SK-N-SH (cell line): ENCODE results near the gene CEP41. TPM values are rescaled to one million over a fixed set of nuclear protein-coding genes. Genes with fewer than 3 reads are reported as not detected.

Source experiments
- CTCF ChIA-PET: fragments of 300-600, 350-600 bp; formaldehyde crosslinking; extraction: SDS; loops from one replicate; lab custom pipeline; 2021; lab: Yijun Ruan, JAX
- POLR2A ChIA-PET: fragments of 350-600 bp; sonication (Branson Sonifier 250); formaldehyde crosslinking; extraction: SDS; loops from one replicate; lab custom pipeline; 2020; ENCODE audit warnings: antibody characterized with exemption, inconsistent platforms; lab: Yijun Ruan, JAX
- DNase-seq: peaks from one replicate; pipeline ENCODE4 v3.0.0; 2012
- H2AFZ ChIP-seq: fragments of 200-600 bp; sonication (generic); 2 replicates; pipeline ENCODE4 v1.8.1; 2016; ENCODE audit warnings: antibody characterized with exemption, mild to moderate bottlenecking, low read depth
- H3F3A ChIP-seq: fragments of 200-600 bp; sonication (generic); replicated peaks from 2 replicates; pipeline ENCODE3; 2016; ENCODE audit warnings: antibody characterized with exemption, mild to moderate bottlenecking; ENCODE audit not compliant: insufficient read depth
- H3K27ac ChIP-seq, 2 experiments: fragments of 200-500 bp in 1 of 2; fragments of 200-600 bp in 1 of 2; sonication (Bioruptor generic) in 1 of 2; sonication (generic), shearing (Covaris generic) in 1 of 2; 2 replicates each; pipeline versions ENCODE4 v1.5.1 to v1.6.1; 2014 to 2016; ENCODE audit warnings: low read depth in 2 of 2, inconsistent platforms in 1 of 2, low read length in 1 of 2, mild to moderate bottlenecking in 1 of 2, mixed read lengths in 1 of 2
- H3K27me3 ChIP-seq: fragments of 200-600 bp; sonication (generic), shearing (Covaris generic); 2 replicates; pipeline ENCODE4 v1.6.1; 2016; ENCODE audit warnings: mixed run types; ENCODE audit not compliant: insufficient read depth
- H3K36me3 ChIP-seq, 2 experiments: fragments of 200-500 bp in 1 of 2; fragments of 200-600 bp in 1 of 2; sonication (Bioruptor generic) in 1 of 2; sonication (generic) in 1 of 2; replicated peaks in 1 of 2; 2 replicates each; pipeline versions ENCODE3 to v1.5.1; 2014 to 2016; ENCODE audit warnings: low read length in 1 of 2, mild to moderate bottlenecking in 1 of 2; ENCODE audit not compliant: insufficient read depth in 2 of 2, control insufficient read depth in 1 of 2
- H3K4me1 ChIP-seq, 2 experiments: fragments of 200-500 bp in 1 of 2; fragments of 200-600 bp in 1 of 2; sonication (Bioruptor generic) in 1 of 2; sonication (generic), shearing (Covaris generic) in 1 of 2; 2 replicates each; pipeline versions ENCODE4 v1.5.1 to v1.6.1; 2014 to 2016; ENCODE audit warnings: low read depth in 1 of 2, low read length in 1 of 2, mixed run types in 1 of 2; ENCODE audit not compliant: insufficient read depth in 2 of 2, control insufficient read depth in 1 of 2
- H3K4me2 ChIP-seq: fragments of 200-600 bp; sonication (generic), shearing (Covaris generic); 2 replicates; pipeline ENCODE4 v1.6.1; 2017; ENCODE audit warnings: mixed run types
- H3K4me3 ChIP-seq, 2 experiments: fragments of 200-500 bp in 1 of 2; fragments of 200-600 bp in 1 of 2; sonication (Bioruptor generic) in 1 of 2; sonication (generic), shearing (Covaris generic) in 1 of 2; 2 replicates each; pipeline versions ENCODE4 v1.5.1 to v1.8.1; 2014 to 2016; ENCODE audit warnings: low read depth in 2 of 2, inconsistent platforms in 1 of 2, low read length in 1 of 2, mild to moderate bottlenecking in 1 of 2, mixed read lengths in 1 of 2, moderate library complexity in 1 of 2
- H3K79me2 ChIP-seq: fragments of 200-600 bp; sonication (generic); 2 replicates; pipeline ENCODE4 v1.8.1; 2017; ENCODE audit warnings: mild to moderate bottlenecking; ENCODE audit not compliant: insufficient read depth
- H3K9ac ChIP-seq: fragments of 200-600 bp; sonication (generic); 2 replicates; pipeline ENCODE4 v1.6.1; 2017; ENCODE audit warnings: mixed run types
- H3K9me2 ChIP-seq: fragments of 200-600 bp; sonication (generic); 2 replicates; pipeline ENCODE4 v1.6.1; 2017; ENCODE audit warnings: mixed run types
- H3K9me3 ChIP-seq: fragments of 200-600 bp; sonication (generic); 2 replicates; pipeline ENCODE4 v1.6.1; 2017; ENCODE audit warnings: mixed run types, mild to moderate bottlenecking, moderate library complexity
- H4K20me1 ChIP-seq: fragments of 200-600 bp; sonication (generic); 2 replicates; pipeline ENCODE4 v1.6.1; 2017; ENCODE audit warnings: mild to moderate bottlenecking, mixed run types; ENCODE audit not compliant: insufficient read depth
- CHD2 ChIP-seq: fragments of 150-350 bp; IDR thresholded peaks from 2 replicates; pipeline ENCODE4 v1.6.1; 2018; ENCODE audit warnings: low read length; ENCODE audit not compliant: partially characterized antibody
- CTCF ChIP-seq: fragments of 200-600 bp; sonication (generic); IDR thresholded peaks from 2 replicates; pipeline ENCODE4 v1.6.1; 2017; ENCODE audit warnings: antibody characterized with exemption, mild to moderate bottlenecking, moderate library complexity
- ELF1 ChIP-seq: IDR thresholded peaks from 2 replicates; pipeline ENCODE4 v1.4.0; 2012
- FOSL2 ChIP-seq: IDR thresholded peaks from 2 replicates; pipeline ENCODE4 v1.4.0; 2012; ENCODE audit warnings: low read depth, mild to moderate bottlenecking, moderate library complexity, borderline replicate concordance
- JUND ChIP-seq: IDR thresholded peaks from 2 replicates; pipeline ENCODE4 v1.4.0; 2012
- MEF2A ChIP-seq: IDR thresholded peaks from 2 replicates; pipeline ENCODE4 v1.4.0; 2012; ENCODE audit warnings: low read depth, borderline replicate concordance
- MXI1 ChIP-seq: IDR thresholded peaks from 2 replicates; pipeline ENCODE4 v1.6.1; 2012; ENCODE audit warnings: mild to moderate bottlenecking, low read depth, low read length, improper control_type of control experiment
- NFIC ChIP-seq: IDR thresholded peaks from 2 replicates; pipeline ENCODE4 v1.4.0; 2012; ENCODE audit warnings: borderline replicate concordance
- RAD21 ChIP-seq: IDR thresholded peaks from 2 replicates; pipeline ENCODE4 v1.6.1; 2012; ENCODE audit warnings: mild to moderate bottlenecking, low read length
- RCOR1 ChIP-seq: fragments of 150-350 bp; IDR thresholded peaks from 2 replicates; pipeline ENCODE4 v1.6.1; 2017; ENCODE audit warnings: antibody characterized with exemption, low read length
- SIN3A ChIP-seq: IDR thresholded peaks from 2 replicates; pipeline ENCODE4 v1.6.1; 2012; ENCODE audit warnings: low read depth, mild to moderate bottlenecking, low read length, moderate library complexity, borderline replicate concordance
- TAF1 ChIP-seq: IDR thresholded peaks from 2 replicates; pipeline ENCODE4 v1.6.1; 2012; ENCODE audit warnings: low read depth, mild to moderate bottlenecking, low read length, moderate library complexity, borderline replicate concordance
- TEAD4 ChIP-seq: IDR thresholded peaks from 2 replicates; pipeline ENCODE4 v1.4.0; 2012; ENCODE audit warnings: mild to moderate bottlenecking, borderline replicate concordance; ENCODE audit not compliant: insufficient read depth
- USF1 ChIP-seq: IDR thresholded peaks from 2 replicates; pipeline ENCODE4 v1.4.0; 2012; ENCODE audit warnings: low read depth, borderline replicate concordance
- YY1 ChIP-seq: IDR thresholded peaks from 2 replicates; pipeline ENCODE4 v1.4.0; 2012; ENCODE audit warnings: low read depth, mild to moderate bottlenecking
- WGBS: methylation state at CpG from one replicate; pipeline ENCODE4 v1.1.6; 2017; ENCODE audit warnings: low lambda C conversion rate; 5-methylcytosine and 5-hydroxymethylcytosine counted together
- polyA plus RNA-seq, 3 experiments: library from polyadenylated mRNA; depleted of rRNA; stranded (reverse); fragments of >200 nt; gene quantifications; 2 replicates each; pipeline ENCODE4 v1.2.3, GENCODE V29; 2012

Gene CEP41
- polyA plus RNA-seq, 1 of the 3 experiments (the other 2 are of a cell fraction) = 20.9 TPM

- TF ChIP-seq USF1 (no peak), FOSL2 (no peak), RCOR1 (0 out of 2 replicates have a peak, but pooled peaks have one; percentile 14), YY1 (0 out of 2 replicates have a peak, but pooled peaks have one; percentile 42), TEAD4 (no peak), ELF1 (peak; percentile 66), JUND (no peak), CTCF (no peak), SIN3A (peak; percentile 88), MXI1 (peak; percentile 87), CHD2 (peak; percentile 4), NFIC (no peak)
Observed at GRCh38 chr7:130440527-130441365, at the start of gene CEP41 (continued).

GRCh38 chr7:130490311-130490791 is 49.5 kb upstream of the CEP41 start:
- H3K36me3 ChIP-seq = no peaks in the 10 kb centered on the region
- CTCF ChIA-PET = interaction anchor here (1.6 kb wide), 1 partner anchor 12 kb away, joined by 3 read pairs; no protein-coding TSS in a partner anchor
- TF ChIP-seq RAD21 (no peak), JUND (no peak), TAF1 (no peak), CHD2 (no peak), CTCF (no peak), MEF2A (no peak), TEAD4 (no peak)
- no peak overlapping the region for H3K9ac ChIP-seq
- H3F3A ChIP-seq = peaks cover 18% of the 10 kb centered on the region
- no peaks in the 10 kb centered on the region for H3K79me2 ChIP-seq
- WGBS = 90% methylated on average over 21 of the region's 21 CpGs
- H3K4me3 ChIP-seq = no peak overlapping the region; a peak in 1 of 4 replicates
- H3K4me2 ChIP-seq = peak overlapping the region; percentile 61; the same call in 1 of the 2 replicates
- no peak for DNase-seq
- no peak overlapping the region for H2AFZ ChIP-seq
- H3K4me1 ChIP-seq = peaks cover 5 to 17% of the 10 kb centered on the region in 2 experiments
- no peaks in the 10 kb centered on the region for H3K9me3 ChIP-seq
- H3K9me2 ChIP-seq = no peaks in the 10 kb centered on the region
- H4K20me1 ChIP-seq = no peaks in the 10 kb centered on the region
- no peaks in the 10 kb centered on the region for H3K27me3 ChIP-seq
- peak overlapping the region in 1 of 2 experiments; percentile 87; a peak in 1 of 4 replicates for H3K27ac ChIP-seq
- POLR2A ChIA-PET = no interaction called here
